ENCODE data around the gene BTG2.

The BTG2 gene

DNA sequence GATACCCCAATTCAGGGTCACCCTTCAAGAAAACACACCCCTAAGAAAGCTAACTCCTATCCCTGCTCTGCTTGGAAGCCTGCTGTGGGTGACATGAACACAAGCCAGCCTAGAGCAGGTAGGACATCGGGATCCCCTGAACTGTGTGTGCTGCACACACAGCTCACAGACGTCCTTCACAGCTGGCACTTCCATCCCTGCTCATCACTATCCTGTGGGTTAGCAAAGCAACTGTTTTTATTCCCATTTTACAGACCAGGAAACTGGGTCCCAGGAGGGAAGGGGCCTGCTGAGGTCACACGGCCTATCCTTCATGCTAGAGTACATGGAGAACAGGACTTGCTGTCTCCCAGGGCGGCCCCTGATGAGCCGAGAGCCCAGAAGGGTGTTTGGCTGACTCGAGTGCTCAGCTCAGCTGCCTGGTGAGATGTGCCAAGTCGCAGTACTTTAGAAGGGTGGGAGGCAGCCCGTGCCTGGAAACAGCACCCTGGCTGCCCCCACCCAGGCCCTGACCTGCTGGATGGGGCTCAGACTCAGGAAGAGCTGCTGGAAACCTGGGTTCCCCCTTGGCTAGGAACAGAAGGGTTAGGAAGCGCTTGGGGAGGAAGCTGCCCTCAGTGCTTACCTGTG is 28.3 kb upstream of the BTG2 start:
- DNase-seq, result no peak

DNA sequence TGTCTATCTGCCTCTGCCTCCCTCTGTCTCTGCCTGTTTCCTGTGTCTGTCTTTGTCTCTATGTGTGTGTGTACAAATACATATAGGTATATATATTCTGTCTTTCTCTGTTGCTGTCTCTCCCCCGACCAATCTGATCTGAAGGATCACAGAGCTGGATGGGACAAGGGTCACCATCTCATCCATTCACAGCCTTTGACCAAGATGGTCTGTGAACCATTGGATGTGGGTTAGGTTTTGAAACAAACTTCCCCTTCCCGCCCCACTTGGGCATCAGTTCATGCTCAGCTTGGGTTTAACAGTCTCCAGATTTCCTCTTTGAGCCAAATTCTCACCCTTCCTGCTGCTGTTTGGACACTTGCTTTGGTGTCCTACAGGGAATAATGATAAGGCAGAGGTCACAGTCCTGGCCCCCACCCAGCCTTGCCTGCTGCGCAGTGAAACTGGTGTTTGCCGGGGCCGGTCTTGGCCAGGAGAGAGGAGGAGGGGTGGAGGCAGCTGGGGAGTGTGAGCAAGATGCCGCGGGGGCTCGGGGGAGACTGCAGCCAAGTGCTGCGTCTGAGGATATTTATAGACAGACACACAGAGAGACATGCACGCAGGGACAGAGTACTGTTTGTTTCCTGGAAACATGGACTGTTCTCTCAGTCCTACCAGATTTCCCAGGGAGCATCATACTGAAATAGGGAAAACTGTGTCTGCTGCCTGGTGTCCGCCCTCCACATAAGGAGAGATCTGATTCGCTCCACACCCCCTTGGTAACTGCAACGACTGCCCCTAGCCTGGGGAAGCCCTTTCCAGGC is 27.0 kb upstream of the BTG2 start:
- no peak for DNase-seq

DNA sequence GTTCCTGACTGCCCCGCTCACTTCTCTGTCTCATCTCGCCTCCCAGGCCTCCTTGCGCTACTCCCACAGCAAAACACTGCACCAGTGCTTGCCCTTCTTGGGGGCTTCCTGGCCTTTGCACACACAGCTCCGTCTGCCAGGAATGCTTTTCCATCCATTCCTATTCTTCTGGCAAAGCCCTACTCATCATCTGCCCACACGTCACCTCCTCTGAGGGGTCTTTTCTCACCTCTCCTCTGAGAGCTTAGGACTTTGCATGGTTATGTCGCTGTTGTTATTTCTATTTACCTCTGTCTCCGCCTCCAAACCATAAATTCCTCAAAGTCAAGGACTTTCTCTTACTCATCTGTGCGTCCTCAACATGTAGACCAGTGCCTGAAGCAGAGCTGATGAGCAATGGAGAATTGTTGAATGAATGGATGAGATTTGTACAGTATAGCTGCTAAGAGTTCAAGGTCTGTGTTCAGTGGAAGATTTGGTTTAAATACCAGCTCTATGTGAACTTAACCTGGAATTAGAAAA is 26.4 kb upstream of the BTG2 start:
- DNase-seq, result no peak

DNA sequence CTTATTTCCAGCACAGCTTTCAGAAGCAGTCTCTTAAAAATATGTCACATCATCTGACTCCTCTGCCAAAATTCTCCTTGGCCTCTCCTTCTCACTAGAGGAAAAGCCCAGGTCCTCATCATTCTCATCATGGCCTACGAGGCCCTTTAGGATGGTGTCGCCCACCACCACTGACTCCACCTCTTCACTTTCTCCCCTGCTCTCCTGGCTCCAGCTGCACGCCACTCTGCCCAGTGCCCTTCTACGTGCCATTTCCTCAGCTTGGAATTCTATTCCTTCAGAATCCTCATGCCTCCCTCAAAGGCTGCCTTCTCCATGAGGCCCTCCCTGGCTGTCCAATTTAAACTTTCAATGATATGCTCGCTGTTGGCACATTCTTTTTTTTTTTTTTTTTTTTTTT is 25.3 kb upstream of the BTG2 start:
- no peak for DNase-seq

DNA sequence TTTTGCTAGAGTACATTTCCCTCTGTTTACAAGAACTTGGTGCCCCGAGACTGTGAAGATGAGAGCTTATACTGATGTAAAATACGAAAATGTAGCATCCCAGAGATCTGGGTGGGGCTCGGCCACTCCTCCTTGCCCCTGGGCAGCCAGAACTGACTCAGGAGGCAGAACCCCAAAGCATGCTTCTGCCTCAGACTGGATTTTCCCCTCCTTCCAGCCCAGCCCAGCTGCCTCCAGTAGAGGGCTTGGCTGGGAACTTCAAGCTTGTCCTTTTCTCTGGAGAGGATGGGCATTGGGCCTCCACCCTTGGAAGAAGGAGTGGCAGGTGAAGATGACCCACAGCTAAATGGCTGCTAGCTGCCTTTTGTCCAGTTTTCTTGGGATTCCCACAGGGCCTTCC is 24.3 kb upstream of the BTG2 start:
- no peak for DNase-seq

DNA sequence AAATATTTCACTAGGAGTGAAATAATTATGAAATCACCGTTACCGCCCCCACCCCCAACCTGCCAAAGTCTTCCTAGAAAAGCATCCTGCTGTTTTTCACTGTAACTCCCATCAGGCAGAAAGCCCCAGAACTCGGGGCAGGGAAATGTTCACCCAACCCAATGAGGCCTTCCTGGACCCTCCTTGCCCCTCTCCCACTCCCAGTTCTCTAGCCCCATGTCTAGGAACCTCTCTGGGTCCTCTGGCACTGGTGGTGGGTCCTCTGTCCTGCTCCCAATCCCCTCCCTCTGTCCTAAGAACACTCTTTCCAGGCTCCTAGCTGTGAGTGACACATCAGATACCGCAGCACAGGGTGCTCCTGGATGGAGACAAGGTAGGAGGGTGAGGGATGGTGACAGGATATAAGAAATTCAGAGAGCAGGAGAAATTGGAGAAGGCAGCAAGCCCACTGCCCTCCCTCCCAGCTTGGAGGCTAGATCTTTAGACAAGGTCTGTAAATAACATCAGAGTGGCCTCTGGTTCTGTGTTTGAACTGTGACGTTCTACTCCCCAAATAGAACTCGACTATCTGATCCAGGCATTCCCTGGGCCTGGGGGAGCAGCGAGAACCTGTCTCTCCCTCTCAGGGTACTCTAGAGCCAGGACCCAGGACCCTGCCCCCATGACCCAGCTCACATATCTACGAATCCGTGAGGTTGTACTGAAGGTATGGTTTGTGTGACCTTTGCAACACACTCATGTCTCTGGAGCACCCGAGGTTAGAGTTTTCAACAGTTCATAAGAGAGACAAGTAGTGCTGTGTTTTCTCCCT is 23.3 kb upstream of the BTG2 start:
- DNase-seq, result no peak

DNA sequence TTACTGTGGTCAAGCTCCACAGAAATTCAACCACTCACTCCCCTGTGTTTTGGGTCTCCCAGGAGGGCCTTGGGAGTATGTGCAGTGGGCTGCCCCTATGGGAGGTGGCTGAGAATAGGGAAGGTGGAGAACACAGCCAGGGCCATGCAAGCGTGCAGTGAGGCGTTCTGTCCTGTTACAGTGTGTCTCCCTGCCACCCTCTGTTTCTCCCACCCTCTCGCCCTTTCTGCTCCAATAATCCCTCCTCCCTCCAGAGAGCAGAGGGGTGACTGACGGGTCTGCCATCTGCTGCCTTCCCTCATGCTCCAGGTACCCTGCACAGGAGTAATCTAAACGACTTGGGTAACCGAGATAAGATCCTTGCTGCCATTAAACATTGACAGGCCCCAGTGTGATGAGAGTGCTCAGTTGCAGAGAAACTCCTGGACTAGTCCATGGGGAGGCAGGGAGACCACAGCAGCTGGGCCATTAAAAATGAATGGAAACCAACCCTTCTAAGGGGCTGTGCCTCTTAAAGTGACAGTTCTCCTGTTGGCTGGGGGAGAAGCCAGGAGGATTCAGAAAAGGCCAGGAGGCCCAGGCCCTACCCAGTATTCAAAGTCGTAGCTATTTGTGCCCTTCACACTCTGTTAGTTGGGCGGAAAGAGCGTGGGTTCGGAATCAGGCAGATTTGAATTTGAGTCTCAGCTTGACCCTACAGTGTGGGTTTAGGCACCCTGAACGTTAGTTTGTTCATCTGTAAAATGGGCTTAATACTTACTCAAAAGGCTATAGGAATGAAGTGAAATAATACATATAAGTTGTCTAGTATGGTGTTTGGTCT is 22.4 kb upstream of the BTG2 start:
- DNase-seq, result no peak

DNA sequence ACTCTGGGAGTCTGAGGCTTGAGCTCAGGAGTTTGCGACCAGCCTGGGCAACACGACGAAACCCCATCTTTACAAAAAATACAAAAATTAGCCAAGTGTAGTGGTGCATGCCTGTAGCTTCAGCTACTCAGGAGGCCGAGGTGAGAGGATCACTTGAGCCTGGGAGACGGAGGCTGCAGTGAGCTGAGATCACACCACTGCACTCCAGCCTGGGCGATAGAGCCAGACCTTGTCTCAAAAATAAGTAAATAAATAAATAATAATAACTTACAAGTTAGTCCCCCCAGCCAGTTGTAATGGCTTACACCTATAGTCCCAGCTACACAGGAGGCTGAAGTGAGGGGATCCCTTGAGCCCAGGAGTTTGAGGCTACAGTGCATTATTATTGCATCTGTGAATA is 21.7 kb upstream of the BTG2 start:
- no peak for DNase-seq

DNA sequence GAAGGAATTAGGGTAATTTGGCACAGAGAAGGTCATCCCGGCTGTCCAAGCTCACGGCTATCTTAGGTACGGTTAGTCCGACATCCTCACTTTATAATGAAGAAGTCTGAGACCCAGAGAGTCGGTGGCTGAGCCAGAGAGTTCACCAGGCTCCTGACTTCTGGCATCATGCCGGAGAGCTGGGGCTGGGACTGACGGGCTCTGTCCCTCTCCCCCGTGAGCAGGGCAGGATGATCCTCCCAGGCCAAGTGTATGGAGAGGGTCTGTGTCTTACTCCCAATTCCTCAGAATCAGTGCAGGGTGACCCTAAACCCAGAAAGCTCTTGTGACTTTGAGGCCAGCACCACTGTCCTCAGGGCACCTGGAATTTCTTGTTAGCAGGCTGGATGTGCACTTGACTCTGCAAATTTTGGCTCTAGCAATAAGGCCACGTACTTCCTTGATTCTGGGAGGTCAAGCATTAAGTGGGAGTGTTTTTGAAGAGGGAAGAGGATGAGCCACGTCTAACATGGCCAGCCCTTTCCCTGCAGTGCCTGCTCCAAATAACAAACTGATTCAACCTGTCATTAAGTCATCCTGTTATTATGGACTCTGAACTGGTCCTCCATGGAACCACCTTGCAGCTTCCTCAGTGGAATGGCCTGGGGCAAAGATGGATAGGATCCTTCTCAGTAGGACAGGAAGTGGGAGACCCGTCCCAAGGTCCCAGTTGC is 20.8 kb upstream of the BTG2 start:
- no peak for DNase-seq

DNA sequence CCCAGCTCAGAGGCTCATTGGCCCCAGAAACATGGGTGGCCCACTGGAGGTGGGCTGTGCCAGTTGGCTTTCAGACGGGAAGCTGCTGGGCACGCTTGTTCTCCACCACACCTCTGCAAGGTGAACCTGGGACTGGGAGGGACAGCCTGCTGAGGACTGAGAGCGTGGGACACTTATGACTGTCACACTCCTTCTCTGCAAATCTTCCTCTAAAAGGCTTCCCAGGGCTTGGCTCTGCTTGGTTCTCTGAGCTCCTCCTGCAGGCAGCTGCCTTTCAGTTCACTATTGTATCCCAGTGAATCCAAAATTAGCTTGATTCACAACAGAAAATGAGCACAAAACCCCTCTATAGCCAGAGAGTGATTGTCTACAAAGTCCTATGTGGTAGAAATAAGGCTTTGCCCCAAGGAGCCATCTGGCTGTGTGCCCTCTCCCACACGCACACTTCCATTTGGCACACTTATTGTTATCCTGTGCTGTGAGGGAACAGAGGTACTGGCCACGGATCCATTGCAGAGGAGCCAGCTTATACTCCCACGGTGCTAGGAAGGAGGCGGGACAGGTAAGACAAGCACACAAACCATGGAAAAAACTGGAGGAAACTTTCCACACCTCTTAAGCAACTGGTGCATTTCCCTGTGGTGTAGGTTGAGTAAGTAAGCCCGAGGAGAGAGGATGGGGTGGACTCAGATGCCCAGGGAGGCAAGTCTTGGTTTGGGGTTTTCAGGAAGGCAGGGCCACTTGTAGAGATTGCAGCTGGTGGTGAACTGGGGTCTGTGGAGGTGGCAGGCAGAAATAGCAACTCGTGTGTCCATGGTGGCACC is 18.9 kb upstream of the BTG2 start:
- DNase-seq, result no peak

DNA sequence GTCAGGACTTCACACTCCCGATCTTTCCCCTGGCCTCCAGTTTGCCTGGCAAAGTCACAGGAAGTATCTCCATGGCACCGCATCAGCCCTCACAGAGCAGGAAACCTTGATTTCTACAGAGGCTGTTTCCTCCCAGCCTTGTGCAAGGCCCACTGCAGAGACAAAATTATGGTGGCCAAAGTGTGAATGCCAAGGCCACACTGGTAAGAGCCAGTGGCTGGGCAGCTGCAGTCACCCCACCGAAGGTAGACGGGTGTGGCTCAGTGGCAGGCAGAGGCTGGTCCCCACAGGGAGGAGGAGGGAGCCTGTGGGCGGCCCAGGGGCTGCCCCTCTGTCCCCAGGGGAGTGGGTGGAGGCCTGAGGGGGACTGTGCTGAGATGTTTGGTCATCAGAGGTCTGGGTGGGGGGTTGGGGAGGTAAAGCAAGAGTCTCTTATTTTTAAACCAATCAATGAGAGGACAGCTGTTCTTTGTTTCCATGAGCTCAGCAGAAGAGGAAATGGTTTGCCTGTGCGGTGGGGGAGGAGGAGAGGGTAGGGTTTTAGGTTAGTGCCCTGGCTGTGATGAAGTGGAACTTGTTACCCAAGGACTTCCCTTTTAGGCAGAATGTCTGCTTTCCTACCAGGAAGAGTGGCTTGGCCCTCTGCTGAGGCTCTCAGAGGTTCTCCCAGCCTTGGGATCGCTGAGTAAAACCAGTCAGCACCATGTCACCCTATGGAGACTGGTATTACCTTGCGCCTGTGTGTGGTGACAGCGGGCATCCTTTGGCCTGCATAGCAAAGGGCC is 18.0 kb upstream of the BTG2 start:
- DNase-seq, result no peak

DNA sequence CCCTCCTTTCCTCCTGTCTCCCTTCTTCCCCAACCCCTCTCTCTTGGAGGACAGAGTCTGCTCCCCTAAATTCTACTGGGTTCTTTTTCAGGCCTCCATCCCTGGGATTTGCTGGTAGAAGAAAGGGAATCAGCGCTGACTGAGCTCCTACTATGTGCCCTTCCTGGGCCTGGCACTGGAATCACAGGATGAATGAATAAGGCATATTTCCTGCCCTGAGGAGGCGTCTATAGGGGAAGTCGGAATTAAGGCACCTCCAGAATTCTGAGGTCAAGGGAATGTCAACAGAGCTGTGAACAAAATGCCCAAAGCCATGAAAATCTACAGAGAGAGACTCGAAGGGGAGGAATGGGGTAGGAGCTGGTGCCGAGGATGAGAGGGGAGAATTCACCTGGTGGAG is 17.4 kb upstream of the BTG2 start:
- DNase-seq, result no peak

DNA sequence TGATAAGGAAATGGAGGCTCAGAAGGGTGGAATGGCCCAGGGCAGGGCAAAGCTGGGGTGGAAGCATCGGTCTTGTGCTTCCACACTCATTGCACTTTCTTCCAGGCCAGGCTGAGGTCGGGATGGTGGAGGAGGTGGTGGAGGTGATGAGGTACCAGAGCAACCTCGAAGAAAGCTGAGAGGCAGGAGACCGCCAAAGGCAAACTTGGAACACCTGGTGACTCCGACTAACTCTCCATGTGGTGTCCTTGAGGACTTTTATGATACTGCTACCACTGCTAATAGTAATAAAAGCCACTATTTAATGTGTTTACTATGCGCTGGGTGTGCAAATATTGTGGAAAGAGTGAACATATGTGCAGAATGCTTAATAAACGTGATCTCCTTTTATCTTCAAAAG is 16.9 kb upstream of the BTG2 start:
- no peak for DNase-seq

DNA sequence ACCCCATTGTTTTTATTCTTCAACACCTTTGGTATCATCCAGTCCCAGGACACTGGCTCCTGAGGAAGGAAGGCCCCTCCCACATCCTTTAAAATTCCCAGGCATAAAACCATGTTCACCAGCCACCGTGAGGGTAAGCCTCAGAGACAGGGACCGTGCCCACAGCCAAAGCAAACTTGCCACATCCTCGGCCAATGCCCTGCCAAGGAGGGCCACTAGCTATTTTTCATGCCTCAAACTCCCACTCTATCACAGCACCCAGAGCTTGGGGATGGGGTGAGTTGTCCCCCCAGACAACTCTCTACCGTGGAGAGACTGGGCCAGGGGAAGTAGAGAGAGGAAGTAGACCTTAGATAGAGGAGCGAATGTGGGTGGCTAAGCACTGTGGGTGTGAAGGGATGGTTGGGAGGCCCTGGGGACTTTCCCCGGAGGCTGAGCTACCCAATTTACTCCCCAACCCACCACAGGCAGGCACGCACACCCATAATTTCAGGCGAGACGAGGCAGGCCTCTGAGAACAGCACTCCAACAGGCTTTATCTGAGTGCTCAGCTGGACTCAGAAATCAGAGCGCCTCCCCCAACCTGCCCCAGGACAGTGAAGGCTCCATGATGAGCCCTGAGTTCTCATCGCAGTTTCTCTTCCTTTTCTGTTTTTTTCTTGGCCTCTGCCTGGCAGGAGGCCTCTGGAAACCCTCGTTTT is 15.9 kb upstream of the BTG2 start:
- DNase-seq, result no peak

DNA sequence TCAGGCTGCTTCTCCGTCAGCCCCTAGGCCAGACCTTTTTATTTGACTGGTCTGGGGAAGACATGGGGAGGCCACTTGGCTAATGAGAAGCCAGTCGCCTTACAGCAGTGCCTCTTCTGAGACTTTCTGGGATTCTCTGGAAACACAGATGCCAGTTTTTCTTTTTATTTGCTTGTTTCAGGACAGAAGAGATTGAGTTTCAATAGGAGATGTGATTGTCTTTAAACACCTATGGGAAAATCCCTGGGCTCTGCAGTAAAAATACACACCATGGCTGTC is 15.4 kb upstream of the BTG2 start:
- DNase-seq, result no peak

DNA sequence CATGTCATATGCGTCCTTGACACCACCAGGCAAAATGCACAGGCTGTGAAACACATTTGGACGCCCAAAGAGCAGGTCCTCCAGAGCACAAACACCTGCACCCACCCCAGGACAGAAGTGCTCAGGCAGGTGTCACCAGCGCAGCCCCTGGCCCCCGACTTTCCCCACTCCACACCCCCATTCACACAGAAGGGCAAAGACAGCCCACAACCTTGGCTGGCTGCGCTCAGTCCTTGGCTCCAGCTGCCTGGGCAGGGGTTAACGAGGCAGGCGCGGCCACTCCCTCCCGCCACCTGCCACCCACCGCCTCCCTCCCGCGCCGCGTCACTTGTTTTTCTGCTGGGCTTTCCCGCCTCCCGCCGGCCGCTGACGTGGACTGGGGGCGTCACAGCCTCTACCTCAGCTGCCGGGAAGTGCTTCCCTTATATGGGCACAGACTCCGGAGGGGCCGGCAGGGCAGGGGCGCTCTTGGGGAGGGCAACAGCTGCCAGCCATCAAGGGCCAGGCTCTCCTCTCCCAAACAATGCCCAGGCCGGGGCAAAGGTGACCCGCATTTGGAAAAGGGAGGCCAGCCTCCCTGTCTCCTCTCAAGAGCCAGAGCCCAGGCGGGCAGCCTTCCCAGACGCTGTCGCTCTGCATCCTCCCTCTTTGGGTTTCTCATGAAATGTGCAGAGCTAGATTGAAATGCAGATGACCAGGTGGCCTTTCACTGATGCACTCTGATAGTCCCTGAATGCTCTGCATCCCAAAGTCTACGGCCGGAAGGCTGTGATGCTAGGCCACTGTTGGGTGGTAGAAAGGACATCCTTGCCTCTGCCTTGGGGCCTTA is 14.8 kb upstream of the BTG2 start:
- DNase-seq, result no peak

DNA sequence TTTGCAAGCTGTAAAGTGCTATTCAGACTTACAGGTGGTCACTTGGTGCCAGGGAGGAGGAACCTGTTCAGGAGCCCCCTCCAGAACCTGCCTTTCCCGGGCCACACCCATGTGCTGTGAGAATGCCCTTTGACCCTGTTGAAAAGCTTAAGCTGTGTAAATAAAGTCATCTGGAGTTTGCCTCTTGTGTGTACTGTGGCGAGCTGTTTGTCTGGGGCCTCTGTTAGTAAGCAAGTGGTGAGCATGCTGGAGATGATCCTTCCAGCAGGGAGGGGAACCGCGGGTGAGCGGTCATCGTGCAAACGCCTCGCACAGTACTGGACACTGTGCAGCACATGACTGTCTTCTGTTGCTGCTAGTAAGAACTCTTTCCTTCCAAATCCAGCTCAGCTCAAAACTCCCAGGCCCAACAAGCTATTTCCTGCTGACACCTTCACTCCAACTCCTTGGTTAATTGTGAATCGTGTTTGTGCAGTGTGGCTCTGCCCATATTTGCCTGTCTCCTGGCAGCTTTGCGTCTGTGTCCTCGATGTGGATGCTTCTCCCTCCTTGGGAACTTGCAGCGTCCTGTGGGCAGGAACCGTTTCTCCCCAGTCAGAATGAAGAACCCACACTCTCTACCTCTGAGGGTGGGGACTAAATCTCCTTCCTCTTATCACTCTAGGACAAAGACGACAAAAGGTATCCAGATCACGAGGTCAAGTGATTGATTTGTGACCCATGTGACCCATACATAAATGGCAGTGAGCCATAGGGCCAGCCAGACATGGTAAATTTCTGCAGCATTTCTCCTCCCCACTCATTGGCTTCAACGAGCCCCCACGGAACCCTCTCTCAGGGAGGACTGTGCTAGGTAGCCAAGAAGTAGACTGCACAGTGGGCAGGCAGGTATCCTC is 13.9 kb upstream of the BTG2 start:
- DNase-seq, result no peak

DNA sequence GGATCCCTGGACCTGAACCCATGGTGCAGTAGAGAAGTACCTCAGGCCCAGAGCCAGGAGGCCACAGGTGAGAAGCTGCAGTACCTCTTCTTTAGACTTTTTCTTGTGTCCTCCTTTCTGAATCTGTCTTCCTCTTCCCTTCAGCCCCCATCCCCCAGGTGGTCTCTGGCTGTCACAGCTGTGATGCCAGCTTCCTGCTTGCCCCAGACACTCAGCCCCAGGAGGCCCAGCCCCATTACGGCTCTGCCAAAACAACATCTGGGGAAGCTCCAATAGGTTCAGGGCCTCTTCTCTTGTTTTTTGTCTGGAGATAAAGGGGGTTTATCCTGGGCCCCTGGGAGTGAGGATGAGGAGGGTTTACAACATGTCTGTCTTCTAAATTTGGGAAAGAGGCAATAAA is 9.5 kb upstream of the BTG2 start:
- no peak for DNase-seq

All from SW 1271 (cell line).